ENCODE measurements around the gene COPS2. TPM values are rescaled to one million over a fixed set of nuclear protein-coding genes. Genes with fewer than 3 reads are reported as not detected.

Gene COPS2
- total RNA-seq, 2 donors from 2014 or later, result 34.4 to 38.2 TPM

DNA sequence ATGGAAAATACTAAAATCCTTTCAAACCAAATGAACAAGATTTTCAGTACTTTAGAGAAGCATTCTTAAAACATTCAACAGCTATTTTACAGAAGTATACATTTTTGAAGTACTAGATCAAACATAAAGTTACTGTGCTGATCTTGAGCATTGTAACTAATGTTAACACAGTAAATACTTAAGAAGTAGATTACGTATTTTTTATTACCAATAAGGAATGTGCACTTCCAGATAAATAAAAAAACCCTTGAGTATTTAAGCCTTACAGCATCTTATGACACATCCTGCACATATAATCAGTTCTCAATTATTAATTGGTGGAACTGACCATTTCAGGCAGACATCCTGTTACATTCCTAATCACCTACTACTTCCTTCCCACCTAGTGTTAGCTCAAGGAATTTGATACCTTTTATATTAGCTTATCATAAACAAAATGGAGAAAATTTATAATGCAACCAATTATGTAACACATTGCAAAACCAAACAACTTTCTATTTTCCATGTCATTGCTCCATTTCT is 32.8 kb downstream of the COPS2 start:
- Histone ChIP-seq H3K27ac (no peak overlapping the region), H3K27me3 (no peaks in the 10 kb centered on the region), H3K4me1 (no peaks in the 10 kb centered on the region), H3K9me3 (no peaks in the 10 kb centered on the region), H3K36me3 (peaks cover 8% of the 10 kb centered on the region), H3K4me3 (no peak overlapping the region)
- TF ChIP-seq, protein P1, sequence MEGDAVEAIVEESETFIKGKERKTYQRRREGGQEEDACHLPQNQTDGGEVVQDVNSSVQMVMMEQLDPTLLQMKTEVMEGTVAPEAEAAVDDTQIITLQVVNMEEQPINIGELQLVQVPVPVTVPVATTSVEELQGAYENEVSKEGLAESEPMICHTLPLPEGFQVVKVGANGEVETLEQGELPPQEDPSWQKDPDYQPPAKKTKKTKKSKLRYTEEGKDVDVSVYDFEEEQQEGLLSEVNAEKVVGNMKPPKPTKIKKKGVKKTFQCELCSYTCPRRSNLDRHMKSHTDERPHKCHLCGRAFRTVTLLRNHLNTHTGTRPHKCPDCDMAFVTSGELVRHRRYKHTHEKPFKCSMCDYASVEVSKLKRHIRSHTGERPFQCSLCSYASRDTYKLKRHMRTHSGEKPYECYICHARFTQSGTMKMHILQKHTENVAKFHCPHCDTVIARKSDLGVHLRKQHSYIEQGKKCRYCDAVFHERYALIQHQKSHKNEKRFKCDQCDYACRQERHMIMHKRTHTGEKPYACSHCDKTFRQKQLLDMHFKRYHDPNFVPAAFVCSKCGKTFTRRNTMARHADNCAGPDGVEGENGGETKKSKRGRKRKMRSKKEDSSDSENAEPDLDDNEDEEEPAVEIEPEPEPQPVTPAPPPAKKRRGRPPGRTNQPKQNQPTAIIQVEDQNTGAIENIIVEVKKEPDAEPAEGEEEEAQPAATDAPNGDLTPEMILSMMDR (IDR thresholded peaks at IDR 0.05), result no peak
- no peak for DNase-seq (ENCODE audit: low spot score)

DNA sequence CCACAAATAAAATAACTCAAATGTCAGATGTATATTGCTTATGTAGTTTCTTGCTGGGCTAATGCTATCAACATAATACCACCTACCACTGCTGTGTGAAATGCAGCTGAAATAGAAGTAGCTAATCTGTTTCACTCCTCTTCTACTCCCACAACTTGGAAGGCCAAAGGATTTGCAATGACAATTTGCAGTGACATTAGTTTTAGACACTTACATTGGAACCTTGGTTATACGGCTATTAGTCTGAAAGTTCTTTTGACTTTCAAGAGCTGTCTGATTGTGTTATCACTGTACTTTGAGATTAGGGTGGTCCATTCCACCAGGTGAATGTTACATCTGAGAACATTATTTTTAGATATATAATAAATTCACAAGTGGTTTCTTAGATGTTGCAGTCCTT is 33.5 kb downstream of the COPS2 start:
- TF ChIP-seq, protein P1 (IDR thresholded peaks at IDR 0.05), result no peak
- H3K4me3 ChIP-seq, result no peak overlapping the region
- H3K4me1 ChIP-seq, result no peaks in the 10 kb centered on the region
- peaks cover 1% of the 10 kb centered on the region for H3K36me3 ChIP-seq
- no peak for DNase-seq (ENCODE audit: low spot score)
- no peak overlapping the region for H3K27ac ChIP-seq
- no peaks in the 10 kb centered on the region for H3K27me3 ChIP-seq
- H3K9me3 ChIP-seq, result no peaks in the 10 kb centered on the region

GRCh38 chr15:49120832-49121231 is 34.6 kb downstream of the COPS2 start:
- H3K27ac ChIP-seq, result no peak overlapping the region
- H3K27me3 ChIP-seq, result no peaks in the 10 kb centered on the region
- no peaks in the 10 kb centered on the region for H3K9me3 ChIP-seq
- DNase-seq (ENCODE audit: low spot score), result no peak
- TF ChIP-seq, protein P1 (IDR thresholded peaks at IDR 0.05), result no peak
- no peak overlapping the region for H3K4me3 ChIP-seq
- no peaks in the 10 kb centered on the region for H3K4me1 ChIP-seq
- H3K36me3 ChIP-seq, result no peaks in the 10 kb centered on the region

DNA sequence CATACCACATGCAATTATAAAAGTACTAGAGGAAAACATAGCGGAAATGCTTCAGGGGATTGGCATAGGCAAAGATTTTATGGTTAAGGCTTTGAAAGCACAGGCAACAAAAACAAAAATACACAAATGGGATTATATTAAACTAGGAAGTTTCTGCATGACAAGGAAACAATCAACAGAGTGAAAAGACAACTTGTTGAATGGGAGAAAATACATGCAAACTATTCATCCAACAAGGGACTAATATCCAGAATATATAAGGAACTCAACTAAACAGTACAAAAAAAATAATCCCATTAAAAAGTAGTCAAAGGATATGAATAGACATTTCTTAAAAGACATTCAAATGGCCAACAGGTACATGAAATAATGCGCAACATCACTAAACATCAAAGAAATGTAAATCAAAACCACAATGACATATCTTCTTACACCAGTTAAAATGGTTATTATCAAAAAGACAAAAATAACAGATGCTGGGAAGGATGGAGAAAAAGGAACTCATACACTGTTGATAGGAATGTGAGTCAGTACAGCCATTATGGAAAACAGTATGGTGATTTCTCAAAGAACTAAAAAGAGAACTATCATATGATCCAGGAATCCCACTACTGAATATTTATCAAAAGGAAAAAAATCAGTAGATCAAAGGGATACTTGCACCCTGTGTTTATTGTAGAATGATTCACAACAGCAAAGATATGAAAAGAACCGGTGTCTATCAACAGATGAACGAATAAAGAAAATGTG is 39.1 kb downstream of the COPS2 start:
- TF ChIP-seq, protein P1 (IDR thresholded peaks at IDR 0.05), result no peak
- no peak overlapping the region for H3K4me3 ChIP-seq

DNA sequence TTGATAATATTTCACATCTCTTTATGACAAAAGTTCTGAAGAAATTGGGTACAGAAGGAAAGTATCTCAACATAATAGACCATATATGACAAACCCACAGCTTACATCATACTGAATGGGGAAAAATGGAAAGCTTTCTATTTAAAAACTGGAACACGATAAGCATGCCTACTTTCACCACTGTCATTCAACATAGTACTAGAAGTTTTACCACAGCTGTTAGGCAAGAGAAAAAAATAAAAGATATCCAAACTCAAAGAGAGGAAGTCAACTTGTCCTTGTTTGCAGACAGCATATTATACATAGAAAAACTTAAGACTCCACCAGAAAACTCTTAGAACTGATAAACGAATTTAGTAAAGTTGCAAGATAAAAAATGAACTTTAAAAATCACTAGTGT is 40.3 kb downstream of the COPS2 start:
- H3K4me3 ChIP-seq, result no peak overlapping the region
- H3K27ac ChIP-seq, result no peak overlapping the region
- TF ChIP-seq, protein P1 (IDR thresholded peaks at IDR 0.05), result no peak
- H3K4me1 ChIP-seq, result no peaks in the 10 kb centered on the region
- H3K27me3 ChIP-seq, result no peaks in the 10 kb centered on the region
- peaks cover 0 to 12% of the 10 kb centered on the region in 2 donors for H3K9me3 ChIP-seq
- peaks cover 11% of the 10 kb centered on the region for H3K36me3 ChIP-seq
- DNase-seq (ENCODE audit: low spot score), result no peak

More for the DNA sequence above, 39.1 kb downstream of the COPS2 start:
- no peaks in the 10 kb centered on the region for H3K27me3 ChIP-seq
- DNase-seq (ENCODE audit: low spot score), result no peak
- H3K36me3 ChIP-seq, result peaks cover 11% of the 10 kb centered on the region
- peaks cover 0 to 12% of the 10 kb centered on the region in 2 donors for H3K9me3 ChIP-seq
- no peaks in the 10 kb centered on the region for H3K4me1 ChIP-seq
- H3K27ac ChIP-seq, result no peak overlapping the region

Measured in right atrium auricular region (tissue), 2 donors.